H1 (cell line): Measurements from ENCODE around the gene FAM210A. TPM values are rescaled to one million over a fixed set of nuclear protein-coding genes. Genes with fewer than 3 reads are reported as not detected.

Experiments used
- CTCF ChIA-PET: fragments of 300-600 bp; sonication (Branson Sonifier 250); formaldehyde crosslinking; loops from one replicate; lab custom pipeline; 2021; ENCODE audit not compliant: partially characterized antibody; lab: Charles Lee
- POLR2A ChIA-PET: fragments of 300-600 bp; sonication (Branson Sonifier 250); formaldehyde crosslinking; loops from one replicate; lab custom pipeline; 2021; ENCODE audit warnings: inconsistent platforms; ENCODE audit not compliant: partially characterized antibody; lab: Charles Lee
- DNase-seq, 2 experiments: peaks; one replicate each; pipeline versions ENCODE4 v3.0.0 to v3.0.0-alpha.2; 2010 to 2022; ENCODE audit warnings: low spot score in 2 of 2, low read depth in 1 of 2, mixed read lengths in 1 of 2
- FAIRE-seq: peaks from 2 replicates; lab custom pipeline; 2011; peaks lifted over from hg19 to GRCh38; lab: Jason Lieb, UNC
- H2AFZ ChIP-seq: 2 replicates; pipeline ENCODE4 v1.8.1; 2012; ENCODE audit warnings: low read length, inconsistent platforms
- H2AK5ac ChIP-seq: 2 replicates; pipeline ENCODE4 v1.6.1; 2013; ENCODE audit warnings: low read depth, low read length
- H2BK120ac ChIP-seq: replicated peaks from 2 replicates; pipeline ENCODE3; 2013; ENCODE audit warnings: low read depth, low read length, inconsistent platforms
- H2BK12ac ChIP-seq: 2 replicates; pipeline ENCODE4 v1.6.1; 2013; ENCODE audit warnings: low read depth, low read length
- H2BK15ac ChIP-seq: 2 replicates; pipeline ENCODE4 v1.6.1; 2013; ENCODE audit warnings: low read length
- H2BK20ac ChIP-seq: 2 replicates; pipeline ENCODE4 v1.6.1; 2013; ENCODE audit warnings: low read length
- H2BK5ac ChIP-seq: 2 replicates; pipeline ENCODE4 v1.6.1; 2013; ENCODE audit warnings: low read depth, low read length
- H3K14ac ChIP-seq: 2 replicates; pipeline ENCODE4 v1.6.1; 2013; ENCODE audit warnings: inconsistent platforms; ENCODE audit not compliant: insufficient read length
- H3K18ac ChIP-seq: 2 replicates; pipeline ENCODE4 v1.6.1; 2013; ENCODE audit warnings: low read length; ENCODE audit errors: extremely low read depth
- H3K23ac ChIP-seq: 2 replicates; pipeline ENCODE4 v1.6.1; 2013; ENCODE audit warnings: inconsistent platforms; ENCODE audit not compliant: insufficient read length
- H3K23me2 ChIP-seq: 2 replicates; pipeline ENCODE4 v1.6.1; 2013; ENCODE audit warnings: low read depth, low read length
- H3K27ac ChIP-seq: 2 replicates; pipeline ENCODE4 v1.6.1; 2011; ENCODE audit warnings: low read depth, low read length, inconsistent platforms
- H3K27me3 ChIP-seq, 4 experiments: replicated peaks in 1 of 4; 1 replicate in 1 of 4; 2 replicates in 3 of 4; pipeline versions ENCODE4 v1.6.1 to v1.8.1; 2011 to 2013; ENCODE audit warnings: low read length in 3 of 4, mild to moderate bottlenecking in 3 of 4, inconsistent platforms in 2 of 4, mixed read lengths in 2 of 4, moderate library complexity in 1 of 4; ENCODE audit not compliant: control insufficient read depth in 3 of 4, insufficient read depth in 3 of 4; ENCODE audit errors: extremely low read depth in 1 of 4
- H3K36me3 ChIP-seq, 4 experiments: 2 replicates each; pipeline versions ENCODE4 v1.6.1 to v1.8.1; 2011 to 2013; ENCODE audit warnings: mild to moderate bottlenecking in 4 of 4, low read length in 3 of 4, moderate library complexity in 2 of 4, control low read depth in 1 of 4, inconsistent platforms in 1 of 4; ENCODE audit not compliant: insufficient read depth in 4 of 4, control insufficient read depth in 2 of 4
- H3K4ac ChIP-seq: replicated peaks from 2 replicates; pipeline ENCODE3; 2013; ENCODE audit warnings: low read length, low read depth, mixed read lengths, inconsistent platforms; ENCODE audit not compliant: insufficient read length
- H3K4me1 ChIP-seq, 4 experiments: replicated peaks in 1 of 4; 1 replicate in 1 of 4; 2 replicates in 3 of 4; pipeline versions ENCODE4 v1.6.1 to v1.8.1; 2011 to 2013; ENCODE audit warnings: low read length in 3 of 4, inconsistent platforms in 2 of 4, mixed read lengths in 1 of 4; ENCODE audit not compliant: insufficient read depth in 4 of 4, control insufficient read depth in 3 of 4
- H3K4me2 ChIP-seq, 2 experiments: 2 replicates each; pipeline versions ENCODE4 v1.6.1 to v1.8.1; 2011 to 2013; ENCODE audit warnings: low read depth in 2 of 2, low read length in 2 of 2, control low read depth in 1 of 2, inconsistent platforms in 1 of 2, mild to moderate bottlenecking in 1 of 2; ENCODE audit not compliant: insufficient read depth in 1 of 2
- H3K4me3 ChIP-seq, 4 experiments: fragments of 200-600, 300-600 bp in 1 of 4; sonication (generic), shearing (Covaris generic), sonication (Bioruptor Twin) in 1 of 4; 2 replicates each; pipeline versions ENCODE4 v1.5.1 to v1.8.1; 2011 to 2016; ENCODE audit warnings: low read length in 4 of 4, low read depth in 3 of 4, control low read depth in 2 of 4, inconsistent platforms in 2 of 4, mild to moderate bottlenecking in 2 of 4, mixed read lengths in 1 of 4, moderate library complexity in 1 of 4; ENCODE audit not compliant: insufficient read depth in 2 of 4; ENCODE audit errors: extremely low read depth in 1 of 4
- H3K56ac ChIP-seq: replicated peaks from 2 replicates; pipeline ENCODE3; 2013; ENCODE audit warnings: low read depth, mild to moderate bottlenecking, mixed read lengths, low read length, inconsistent platforms; ENCODE audit not compliant: insufficient read length
- H3K79me1 ChIP-seq: 2 replicates; pipeline ENCODE4 v1.6.1; 2013; ENCODE audit warnings: low read depth, low read length, control low read depth
- H3K79me2 ChIP-seq, 2 experiments: 2 replicates each; pipeline versions ENCODE4 v1.6.1 to v1.8.1; 2012 to 2013; ENCODE audit warnings: low read length in 2 of 2, mild to moderate bottlenecking in 2 of 2, inconsistent platforms in 1 of 2; ENCODE audit not compliant: insufficient read depth in 2 of 2, control insufficient read depth in 1 of 2
- H3K9ac ChIP-seq, 4 experiments: replicated peaks in 1 of 4; 1 replicate in 1 of 4; 2 replicates in 3 of 4; pipeline versions ENCODE4 v1.6.1 to v1.8.1; 2011 to 2013; ENCODE audit warnings: low read depth in 3 of 4, low read length in 3 of 4, control low read depth in 2 of 4, mild to moderate bottlenecking in 2 of 4, moderate library complexity in 2 of 4, inconsistent platforms in 1 of 4; ENCODE audit errors: extremely low read depth in 1 of 4
- H3K9me3 ChIP-seq, 2 experiments: 2 replicates each; pipeline versions ENCODE4 v1.6.1 to v1.8.1; 2012 to 2013; ENCODE audit warnings: mild to moderate bottlenecking in 2 of 2, moderate library complexity in 2 of 2, control low read depth in 1 of 2, inconsistent platforms in 1 of 2, low read depth in 1 of 2, low read length in 1 of 2, mixed read lengths in 1 of 2; ENCODE audit not compliant: insufficient read depth in 2 of 2
- H4K20me1 ChIP-seq, 2 experiments: replicated peaks in 1 of 2; 2 replicates each; pipeline versions ENCODE3 to v1.8.1; 2011 to 2013; ENCODE audit warnings: inconsistent platforms in 2 of 2, low read length in 2 of 2, mild to moderate bottlenecking in 1 of 2; ENCODE audit not compliant: insufficient read depth in 2 of 2, control insufficient read depth in 1 of 2
- H4K5ac ChIP-seq: 2 replicates; pipeline ENCODE4 v1.6.1; 2013; ENCODE audit warnings: low read length, low read depth, mixed read lengths, inconsistent platforms; ENCODE audit not compliant: insufficient read length
- H4K8ac ChIP-seq: 2 replicates; pipeline ENCODE4 v1.8.0; 2013; ENCODE audit warnings: mild to moderate bottlenecking, moderate library complexity, low read length, inconsistent platforms; ENCODE audit not compliant: insufficient read depth; ENCODE audit errors: extremely low read depth
- H4K91ac ChIP-seq: replicated peaks from 2 replicates; pipeline ENCODE3; 2013; ENCODE audit warnings: low read length, mixed read lengths, inconsistent platforms; ENCODE audit not compliant: insufficient read length
- BCL11A ChIP-seq, 2 experiments: IDR thresholded peaks; one replicate each; pipeline ENCODE4 v1.6.1; 2011; ENCODE audit warnings: low read depth in 2 of 2, low read length in 2 of 2, mild to moderate bottlenecking in 2 of 2
- EP300 ChIP-seq, 2 experiments: IDR thresholded peaks; 1 replicate in 1 of 2; 2 replicates in 1 of 2; pipeline ENCODE4 v1.6.1; 2011 to 2012; ENCODE audit warnings: low read depth in 2 of 2, low read length in 2 of 2, mild to moderate bottlenecking in 2 of 2, borderline replicate concordance in 1 of 2, inconsistent platforms in 1 of 2, moderate library complexity in 1 of 2
- HDAC2 ChIP-seq, 2 experiments: fragments of 300-600 bp in 1 of 2; sonication (generic) in 1 of 2; IDR thresholded peaks; 2 replicates each; pipeline ENCODE4 v1.6.1; 2011 to 2012; ENCODE audit warnings: low read depth in 2 of 2, low read length in 2 of 2, mild to moderate bottlenecking in 2 of 2, moderate library complexity in 2 of 2, borderline replicate concordance in 1 of 2, inconsistent platforms in 1 of 2
- NRF1 ChIP-seq: IDR thresholded peaks from 2 replicates; pipeline ENCODE4 v1.6.1; 2011; ENCODE audit warnings: mild to moderate bottlenecking, low read depth, low read length, improper control_type of control experiment
- RBBP5 ChIP-seq: IDR thresholded peaks from 2 replicates; pipeline ENCODE4 v1.7.1; 2012; ENCODE audit warnings: low read depth, mild to moderate bottlenecking, inconsistent platforms, low read length, moderate library complexity, borderline replicate concordance
- WGBS, 2 experiments: shearing (Covaris generic) in 1 of 2; methylation state at CpG; one replicate each; pipeline versions ENCODE4 v1.1.6 to v1.1.7; 2013 to 2015; ENCODE audit warnings: low lambda C conversion rate in 2 of 2, mixed read lengths in 2 of 2, inconsistent platforms in 1 of 2, low coverage in 1 of 2, missing lambda C conversion rate in 1 of 2; ENCODE audit not compliant: insufficient replicate concordance in 2 of 2, insufficient coverage in 1 of 2, insufficient read length in 1 of 2; ENCODE audit errors: extremely low coverage in 1 of 2, missing lambda C conversion rate in 1 of 2; 5-methylcytosine and 5-hydroxymethylcytosine counted together
- polyA plus RNA-seq, 7 experiments: library from polyadenylated mRNA; depleted of rRNA in 3 of 7; stranded (reverse) in 5 of 7; unstranded in 2 of 7; fragments of >200 nt in 5 of 7; fragments of 200-250 nt in 2 of 7; gene quantifications; 1 replicate in 5 of 7; 2 replicates in 1 of 7; 4 replicates in 1 of 7; pipeline versions ENCODE4 v1.2.1 to v1.2.3, GENCODE V29; 2011 to 2013; ENCODE audit warnings: missing spikeins in 2 of 7, mixed read lengths in 2 of 7
- total RNA-seq: library from RNA; stranded (reverse); fragmentation: NEBNext Ultra II Directional; extraction: Animal tissue kit (Norgen Biotek cat#: 25700); gene quantifications from 2 replicates; pipeline ENCODE4 v1.2.1, GENCODE V29; 2021
- TF ChIP-seq, protein P1 (sequence below): IDR thresholded peaks from 2 replicates; pipeline ENCODE4 v1.6.1; 2012; ENCODE audit warnings: inconsistent platforms
- TF ChIP-seq, protein P2 (sequence below): IDR thresholded peaks from 2 replicates; pipeline ENCODE4 v1.6.1; 2012; ENCODE audit warnings: inconsistent platforms
- TF ChIP-seq, protein P3 (sequence below): IDR thresholded peaks from 2 replicates; pipeline ENCODE4 v1.6.1; 2012; ENCODE audit warnings: low read length, inconsistent platforms

Gene FAM210A
- total and polyA plus RNA-seq, 2 of the 8 experiments (the other 6 are each of a cell fraction or from before 2014, with no cell fraction given): 8.2 to 25.4 TPM

DNA sequence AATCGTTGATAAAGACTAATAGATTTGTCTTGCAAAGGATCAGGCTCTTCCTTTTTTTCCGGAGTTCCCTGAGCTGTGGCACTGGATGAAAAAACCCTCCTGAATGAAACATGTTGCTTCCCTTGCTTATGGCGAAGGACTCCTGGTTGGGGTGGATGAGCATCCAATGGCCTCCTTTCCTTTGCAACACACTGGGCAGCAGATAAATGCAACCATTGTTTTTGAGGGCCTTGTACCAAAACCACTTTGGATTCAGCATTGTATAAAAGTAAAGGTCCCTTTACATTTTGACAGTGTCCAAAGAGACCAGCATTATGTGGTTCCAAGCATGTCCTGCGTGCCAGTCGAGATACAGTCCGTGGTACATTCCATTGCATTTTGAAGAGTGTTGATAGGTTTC lies 44.7 kb downstream of the FAM210A start:
- no peak overlapping the region for H2BK5ac ChIP-seq
- H4K91ac ChIP-seq: no peak overlapping the region
- 0 out of 2 replicates have a peak, but pooled peaks cover 1% of the 10 kb centered on the region for H3K23me2 ChIP-seq
- no peak for FAIRE-seq
- H2AFZ ChIP-seq: no peak overlapping the region
- H3K4me3 ChIP-seq: no peak overlapping the region
- H3K56ac ChIP-seq: no peak overlapping the region
- 90% methylated on average over 6 of the region's 6 CpGs; no CpG with 5 or more reads in 1 of the 2 experiments for WGBS, 2 experiments
- no peaks in the 10 kb centered on the region for H3K4me1 ChIP-seq
- peaks cover 2% of the 10 kb centered on the region; the same call in 1 of the 2 replicates for H3K79me1 ChIP-seq
- H3K9ac ChIP-seq: no peak overlapping the region
- H2BK12ac ChIP-seq: no peak overlapping the region
- H2BK15ac ChIP-seq: no peak overlapping the region
- no peak overlapping the region for H4K5ac ChIP-seq
- H4K8ac ChIP-seq: no peak overlapping the region
- no peak overlapping the region for H2BK120ac ChIP-seq
- no peaks in the 10 kb centered on the region for H3K27me3 ChIP-seq
- ChIA-PET POLR2A (interaction anchor here (0.7 kb wide), 1 partner anchor 44 kb away, joined by 3 read pairs; the partner anchor contains the start of genes FAM210A and RNMT), CTCF (interaction anchor here (0.7 to 2.2 kb wide), 6 partner anchors 9 to 1387 kb away, joined by 3 to 8 read pairs (median 4); no protein-coding TSS in a partner anchor)
- H3K18ac ChIP-seq: no peak overlapping the region
- H3K4ac ChIP-seq: no peak overlapping the region
- peaks cover 0 to 2% of the 10 kb centered on the region in 2 experiments for H4K20me1 ChIP-seq
- peaks cover 0 to 36% of the 10 kb centered on the region in 2 experiments; a peak in 2 of 4 replicates for H3K79me2 ChIP-seq
- H3K14ac ChIP-seq: no peak overlapping the region
- no peak overlapping the region for H3K4me2 ChIP-seq
- H3K23ac ChIP-seq: no peak overlapping the region
- peaks cover 7 to 8% of the 10 kb centered on the region in 2 experiments; a peak in 3 of 4 replicates for H3K9me3 ChIP-seq
- peaks cover 0 to 1% (median 0%) of the 10 kb centered on the region in 4 experiments; a peak in 1 of 8 replicates for H3K36me3 ChIP-seq
- H3K27ac ChIP-seq: no peak overlapping the region
- no peak for DNase-seq
- no peak overlapping the region for H2AK5ac ChIP-seq
- H2BK20ac ChIP-seq: no peak overlapping the region
- TF ChIP-seq HDAC2 (IDR thresholded peaks at IDR 0.05; ENCODE audit: borderline replicate concordance in 1 of 2, low read depth in 2 of 2, low read length in 2 of 2) (no peak), BCL11A (IDR thresholded peaks at IDR 0.05; ENCODE audit: low read depth in 2 of 2, low read length in 2 of 2) (no peak), RBBP5 (no peak), NRF1 (no peak), EP300 (IDR thresholded peaks at IDR 0.05; ENCODE audit: borderline replicate concordance in 1 of 2, low read depth in 2 of 2, low read length in 2 of 2) (no peak)
- TF ChIP-seq, protein P1, sequence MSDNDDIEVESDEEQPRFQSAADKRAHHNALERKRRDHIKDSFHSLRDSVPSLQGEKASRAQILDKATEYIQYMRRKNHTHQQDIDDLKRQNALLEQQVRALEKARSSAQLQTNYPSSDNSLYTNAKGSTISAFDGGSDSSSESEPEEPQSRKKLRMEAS: no peak
- TF ChIP-seq, protein P2, sequence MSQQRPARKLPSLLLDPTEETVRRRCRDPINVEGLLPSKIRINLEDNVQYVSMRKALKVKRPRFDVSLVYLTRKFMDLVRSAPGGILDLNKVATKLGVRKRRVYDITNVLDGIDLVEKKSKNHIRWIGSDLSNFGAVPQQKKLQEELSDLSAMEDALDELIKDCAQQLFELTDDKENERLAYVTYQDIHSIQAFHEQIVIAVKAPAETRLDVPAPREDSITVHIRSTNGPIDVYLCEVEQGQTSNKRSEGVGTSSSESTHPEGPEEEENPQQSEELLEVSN: no peak
- TF ChIP-seq, protein P3, sequence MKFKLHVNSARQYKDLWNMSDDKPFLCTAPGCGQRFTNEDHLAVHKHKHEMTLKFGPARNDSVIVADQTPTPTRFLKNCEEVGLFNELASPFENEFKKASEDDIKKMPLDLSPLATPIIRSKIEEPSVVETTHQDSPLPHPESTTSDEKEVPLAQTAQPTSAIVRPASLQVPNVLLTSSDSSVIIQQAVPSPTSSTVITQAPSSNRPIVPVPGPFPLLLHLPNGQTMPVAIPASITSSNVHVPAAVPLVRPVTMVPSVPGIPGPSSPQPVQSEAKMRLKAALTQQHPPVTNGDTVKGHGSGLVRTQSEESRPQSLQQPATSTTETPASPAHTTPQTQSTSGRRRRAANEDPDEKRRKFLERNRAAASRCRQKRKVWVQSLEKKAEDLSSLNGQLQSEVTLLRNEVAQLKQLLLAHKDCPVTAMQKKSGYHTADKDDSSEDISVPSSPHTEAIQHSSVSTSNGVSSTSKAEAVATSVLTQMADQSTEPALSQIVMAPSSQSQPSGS: no peak
